H9 (cell line): ENCODE results near the gene LRPPRC. TPM values are rescaled to one million over a fixed set of nuclear protein-coding genes. Genes with fewer than 3 reads are reported as not detected.

Source experiments
- DNase-seq: peaks from one replicate; pipeline ENCODE4 v3.0.0-alpha.2; 2017
- H2AFZ ChIP-seq: one replicate; pipeline ENCODE4 v1.6.1; 2013; ENCODE audit warnings: mild to moderate bottlenecking, low read length, control low read depth, moderate library complexity
- H2AK5ac ChIP-seq: 2 replicates; pipeline ENCODE4 v1.6.1; 2013; ENCODE audit warnings: low read length, control low read depth, mixed read lengths; ENCODE audit not compliant: insufficient read length
- H2BK120ac ChIP-seq: one replicate; pipeline ENCODE4 v1.6.1; 2013; ENCODE audit warnings: low read depth, mild to moderate bottlenecking, low read length, control low read depth, inconsistent platforms; ENCODE audit not compliant: poor library complexity, severe bottlenecking
- H2BK12ac ChIP-seq: 2 replicates; pipeline ENCODE4 v1.6.1; 2013; ENCODE audit warnings: low read length, control low read depth, mixed read lengths, low read depth; ENCODE audit not compliant: insufficient read length
- H2BK15ac ChIP-seq: 2 replicates; pipeline ENCODE4 v1.6.1; 2013; ENCODE audit warnings: low read depth, low read length, control low read depth
- H2BK20ac ChIP-seq: one replicate; pipeline ENCODE4 v1.6.1; 2013; ENCODE audit warnings: low read depth, mild to moderate bottlenecking, low read length, control low read depth, inconsistent platforms; ENCODE audit not compliant: poor library complexity, severe bottlenecking
- H2BK5ac ChIP-seq: 2 replicates; pipeline ENCODE4 v1.6.1; 2013; ENCODE audit warnings: low read length, control low read depth, mixed read lengths; ENCODE audit not compliant: insufficient read length
- H3K14ac ChIP-seq: 2 replicates; pipeline ENCODE4 v1.6.1; 2013; ENCODE audit warnings: low read length, control low read depth; ENCODE audit not compliant: insufficient read depth
- H3K18ac ChIP-seq: 2 replicates; pipeline ENCODE4 v1.6.1; 2013; ENCODE audit warnings: low read depth, mild to moderate bottlenecking, mixed read lengths, low read length, control low read depth; ENCODE audit not compliant: insufficient read length
- H3K23ac ChIP-seq: 2 replicates; pipeline ENCODE4 v1.6.1; 2013; ENCODE audit warnings: low read length, control low read depth, mixed read lengths, low read depth; ENCODE audit not compliant: insufficient read length
- H3K23me2 ChIP-seq: 2 replicates; pipeline ENCODE4 v1.6.1; 2013; ENCODE audit warnings: low read depth, mild to moderate bottlenecking, mixed read lengths, low read length, control low read depth; ENCODE audit not compliant: insufficient read length, poor library complexity, severe bottlenecking
- H3K27ac ChIP-seq: 2 replicates; pipeline ENCODE4 v1.5.1; 2013; ENCODE audit warnings: low read length, control low read depth, mixed read lengths, low read depth; ENCODE audit not compliant: insufficient read length
- H3K27me3 ChIP-seq: 2 replicates; pipeline ENCODE4 v1.6.1; 2013; ENCODE audit warnings: low read length, control low read depth, inconsistent platforms; ENCODE audit not compliant: insufficient read depth
- H3K4ac ChIP-seq: 2 replicates; pipeline ENCODE4 v1.6.1; 2013; ENCODE audit warnings: low read depth, mild to moderate bottlenecking, control low read depth, inconsistent platforms, low read length, moderate library complexity
- H3K4me1 ChIP-seq: 2 replicates; pipeline ENCODE4 v1.6.1; 2013; ENCODE audit warnings: low read length, control low read depth, inconsistent platforms; ENCODE audit not compliant: insufficient read depth
- H3K4me2 ChIP-seq: 2 replicates; pipeline ENCODE4 v1.6.1; 2013; ENCODE audit warnings: low read length, control low read depth, mixed read lengths; ENCODE audit not compliant: insufficient read length, insufficient read depth
- H3K56ac ChIP-seq: 2 replicates; pipeline ENCODE4 v1.6.1; 2013; ENCODE audit warnings: low read depth, mild to moderate bottlenecking, mixed read lengths, low read length, control low read depth; ENCODE audit not compliant: insufficient read length
- H3K79me1 ChIP-seq: 2 replicates; pipeline ENCODE4 v1.6.1; 2013; ENCODE audit warnings: low read depth, mild to moderate bottlenecking, moderate library complexity, low read length, control low read depth, inconsistent platforms; ENCODE audit not compliant: insufficient read depth, poor library complexity, severe bottlenecking
- H3K79me2 ChIP-seq: 2 replicates; pipeline ENCODE4 v1.6.1; 2013; ENCODE audit warnings: low read length, control low read depth, inconsistent platforms; ENCODE audit not compliant: insufficient read depth
- H3K9ac ChIP-seq: 2 replicates; pipeline ENCODE4 v1.6.1; 2013; ENCODE audit warnings: low read length, control low read depth, mixed read lengths; ENCODE audit not compliant: insufficient read length; ENCODE audit errors: extremely low read depth
- H3K9me3 ChIP-seq: one replicate; pipeline ENCODE4 v1.6.1; 2013; ENCODE audit warnings: low read depth, low read length, inconsistent platforms; ENCODE audit not compliant: control insufficient read depth
- H3T11ph ChIP-seq: one replicate; pipeline ENCODE4 v1.6.1; 2013; ENCODE audit warnings: mild to moderate bottlenecking, low read length, control low read depth, inconsistent platforms
- H4K20me1 ChIP-seq: one replicate; pipeline ENCODE4 v1.6.1; 2013; ENCODE audit not compliant: control insufficient read depth, insufficient read length, insufficient read depth
- H4K5ac ChIP-seq: 2 replicates; pipeline ENCODE4 v1.6.1; 2013; ENCODE audit warnings: low read depth, mild to moderate bottlenecking, mixed read lengths, low read length, control low read depth; ENCODE audit not compliant: insufficient read length
- H4K8ac ChIP-seq: replicated peaks from 2 replicates; pipeline ENCODE4 v1.6.1; 2013; ENCODE audit warnings: low read length, control low read depth, mixed read lengths, low read depth; ENCODE audit not compliant: insufficient read length
- H4K91ac ChIP-seq: 2 replicates; pipeline ENCODE4 v1.6.1; 2013; ENCODE audit warnings: low read depth, mild to moderate bottlenecking, moderate library complexity, mixed read lengths, low read length, control low read depth; ENCODE audit not compliant: insufficient read length
- H3K27ac Mint-ChIP-seq, 3 experiments: 2 replicates in 2 of 3; 3 replicates in 1 of 3; pipeline ENCODE4 v1.8.0; 2020 to 2021; ENCODE audit warnings: mixed read lengths in 3 of 3, mild to moderate bottlenecking in 1 of 3, moderate library complexity in 1 of 3
- H3K27me3 Mint-ChIP-seq: 2 replicates; pipeline ENCODE4 v1.8.0; 2021; ENCODE audit warnings: low read depth, mild to moderate bottlenecking, moderate library complexity, mixed read lengths
- H3K36me3 Mint-ChIP-seq, 3 experiments: 2 replicates in 2 of 3; 3 replicates in 1 of 3; pipeline ENCODE4 v1.8.0; 2020 to 2021; ENCODE audit warnings: low read depth in 3 of 3, mixed read lengths in 3 of 3; ENCODE audit not compliant: insufficient read depth in 1 of 3
- H3K4me1 Mint-ChIP-seq, 2 experiments: 2 replicates each; pipeline ENCODE4 v1.8.0; 2020; ENCODE audit warnings: mixed read lengths in 2 of 2
- H3K4me3 Mint-ChIP-seq, 2 experiments: 2 replicates in 1 of 2; 3 replicates in 1 of 2; pipeline ENCODE4 v1.8.0; 2020 to 2021; ENCODE audit warnings: mild to moderate bottlenecking in 2 of 2, mixed read lengths in 2 of 2, moderate library complexity in 1 of 2
- H3K9me3 Mint-ChIP-seq, 2 experiments: 2 replicates in 1 of 2; 3 replicates in 1 of 2; pipeline ENCODE4 v1.8.0; 2020; ENCODE audit warnings: mild to moderate bottlenecking in 2 of 2, mixed read lengths in 2 of 2, moderate library complexity in 1 of 2
- WGBS: extraction: QIAGEN DNeasy Blood & Tissue Kit; methylation state at CpG from one replicate; pipeline ENCODE4 v1.1.7; 2013; ENCODE audit warnings: missing lambda C conversion rate, low lambda C conversion rate, mixed read lengths; ENCODE audit not compliant: insufficient read length; ENCODE audit errors: extremely low coverage; 5-methylcytosine and 5-hydroxymethylcytosine counted together
- total RNA-seq: library from RNA; stranded (reverse); gene quantifications from 2 replicates; pipeline ENCODE4 v1.2.1, GENCODE V29; 2021
- TF ChIP-seq, protein P1 (sequence below): fragments of 200-600 bp; sonication (generic); conservative IDR thresholded peaks from 3 replicates; pipeline ENCODE4 v1.8.0; 2021; ENCODE audit warnings: antibody characterized with exemption, mild to moderate bottlenecking

LRPPRC gene
- total RNA-seq, 1 experiment from 2014 or later: 182 TPM

- Histone ChIP-seq H3K4me1 (no peaks in the 10 kb centered on the region; the same call in 1 of the 2 replicates), H2AK5ac (no peak overlapping the region), H4K20me1 (no peaks in the 10 kb centered on the region), H2BK12ac (no peak overlapping the region), H3K27me3 (no peaks in the 10 kb centered on the region), H3K9ac (no peak overlapping the region), H3K4me2 (no peak overlapping the region), H3K14ac (no peak overlapping the region), H3K79me1 (no peaks in the 10 kb centered on the region), H3K23me2 (no peaks in the 10 kb centered on the region), H3T11ph (no peak overlapping the region), H3K4ac (no peak overlapping the region), H4K5ac (no peak overlapping the region), H4K91ac (no peak overlapping the region), H2BK5ac (no peak overlapping the region), H3K79me2 (no peaks in the 10 kb centered on the region), H2BK120ac (no peak overlapping the region), H2BK20ac (no peak overlapping the region), H3K18ac (no peak overlapping the region), H2BK15ac (no peak overlapping the region), H4K8ac (no peak overlapping the region), H3K9me3 (no peaks in the 10 kb centered on the region), H3K23ac (no peak overlapping the region), H3K56ac (no peak overlapping the region), H3K27ac (no peak overlapping the region), H2AFZ (no peak overlapping the region)
- no CpG with 5 or more reads among the region's 14 CpGs for WGBS
- DNase-seq: no peak
- no peaks in the 10 kb centered on the region for H3K36me3 Mint-ChIP-seq
- H3K27ac Mint-ChIP-seq: no peak overlapping the region
- peaks cover 7% of the 10 kb centered on the region; the same call in 1 of the 2 replicates for H3K27me3 Mint-ChIP-seq
- TF ChIP-seq, protein P1, sequence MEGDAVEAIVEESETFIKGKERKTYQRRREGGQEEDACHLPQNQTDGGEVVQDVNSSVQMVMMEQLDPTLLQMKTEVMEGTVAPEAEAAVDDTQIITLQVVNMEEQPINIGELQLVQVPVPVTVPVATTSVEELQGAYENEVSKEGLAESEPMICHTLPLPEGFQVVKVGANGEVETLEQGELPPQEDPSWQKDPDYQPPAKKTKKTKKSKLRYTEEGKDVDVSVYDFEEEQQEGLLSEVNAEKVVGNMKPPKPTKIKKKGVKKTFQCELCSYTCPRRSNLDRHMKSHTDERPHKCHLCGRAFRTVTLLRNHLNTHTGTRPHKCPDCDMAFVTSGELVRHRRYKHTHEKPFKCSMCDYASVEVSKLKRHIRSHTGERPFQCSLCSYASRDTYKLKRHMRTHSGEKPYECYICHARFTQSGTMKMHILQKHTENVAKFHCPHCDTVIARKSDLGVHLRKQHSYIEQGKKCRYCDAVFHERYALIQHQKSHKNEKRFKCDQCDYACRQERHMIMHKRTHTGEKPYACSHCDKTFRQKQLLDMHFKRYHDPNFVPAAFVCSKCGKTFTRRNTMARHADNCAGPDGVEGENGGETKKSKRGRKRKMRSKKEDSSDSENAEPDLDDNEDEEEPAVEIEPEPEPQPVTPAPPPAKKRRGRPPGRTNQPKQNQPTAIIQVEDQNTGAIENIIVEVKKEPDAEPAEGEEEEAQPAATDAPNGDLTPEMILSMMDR: no peak
- H3K4me1 Mint-ChIP-seq: peaks cover 0 to 11% of the 10 kb centered on the region in 2 experiments; a peak in 2 of 4 replicates
- H3K4me3 Mint-ChIP-seq: no peak overlapping the region
- H3K9me3 Mint-ChIP-seq: no peaks in the 10 kb centered on the region
These were observed 153.6 kb downstream of the LRPPRC start for GRCh38 chr2:43841949-43842865.
